ENCODE measurements around the gene WDR45B. TPM values are rescaled to one million over a fixed set of nuclear protein-coding genes. Genes with fewer than 3 reads are reported as not detected.
A peak's percentile ranks its signal among the peaks of the same experiment; 100 is the strongest.

Gene WDR45B
- total RNA-seq, 2 experiments from 2014 or later: 61.7 to 81.9 TPM

DNA sequence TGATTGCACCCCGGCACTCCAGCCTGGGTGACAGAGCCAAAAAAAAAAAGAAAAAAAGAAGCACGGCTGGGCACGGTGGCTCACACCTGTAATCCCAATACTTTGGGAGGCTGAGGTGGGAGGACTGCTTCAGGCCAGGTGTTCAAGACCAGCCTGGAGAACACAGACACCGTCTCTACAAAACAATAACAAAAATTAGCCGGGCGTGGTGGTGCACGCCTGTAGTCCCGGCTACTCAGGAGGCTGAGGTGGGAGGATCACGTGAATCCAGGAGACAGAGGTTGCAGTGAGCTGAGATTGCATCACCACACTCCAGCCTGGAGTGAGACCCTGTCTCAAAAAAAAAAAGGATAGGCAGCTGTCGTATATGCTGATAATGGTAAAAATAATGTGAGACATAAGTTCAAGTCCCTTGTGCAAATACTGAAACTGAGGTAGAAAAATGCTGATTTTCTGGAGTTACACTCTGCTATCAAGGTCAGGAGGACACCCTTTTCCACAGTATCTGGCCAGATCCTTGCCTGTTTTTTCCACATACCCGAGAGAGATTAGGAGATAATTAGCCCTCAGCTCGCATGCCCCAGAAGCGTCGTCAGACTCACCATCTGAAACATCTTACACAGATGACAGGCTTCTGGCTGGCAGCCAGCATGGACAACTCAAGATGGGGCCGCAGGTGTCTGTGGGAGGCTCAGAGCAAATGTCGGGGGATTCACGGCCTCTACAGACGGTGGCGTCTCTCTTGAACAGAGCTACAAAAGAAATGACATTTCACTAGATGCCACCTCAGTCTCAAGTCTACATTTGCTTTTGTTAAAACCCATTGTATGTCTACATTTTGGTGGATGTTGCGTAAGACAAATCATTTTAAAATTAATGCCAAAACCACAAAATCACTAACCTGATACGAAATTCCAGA, 36.8 kb downstream of the WDR45B start:
- intact Hi-C loops (cut with micrococcal nuclease; ENCODE audit: unreplicated experiment): no loop called here
- DNase-seq (ENCODE audit: low spot score): peak; percentile 32
- no peak for TF ChIP-seq EZH2phosphoT487 (IDR thresholded peaks at IDR 0.05; ENCODE audit: borderline replicate concordance, low read depth, low read length)
- TF ChIP-seq, protein P1, sequence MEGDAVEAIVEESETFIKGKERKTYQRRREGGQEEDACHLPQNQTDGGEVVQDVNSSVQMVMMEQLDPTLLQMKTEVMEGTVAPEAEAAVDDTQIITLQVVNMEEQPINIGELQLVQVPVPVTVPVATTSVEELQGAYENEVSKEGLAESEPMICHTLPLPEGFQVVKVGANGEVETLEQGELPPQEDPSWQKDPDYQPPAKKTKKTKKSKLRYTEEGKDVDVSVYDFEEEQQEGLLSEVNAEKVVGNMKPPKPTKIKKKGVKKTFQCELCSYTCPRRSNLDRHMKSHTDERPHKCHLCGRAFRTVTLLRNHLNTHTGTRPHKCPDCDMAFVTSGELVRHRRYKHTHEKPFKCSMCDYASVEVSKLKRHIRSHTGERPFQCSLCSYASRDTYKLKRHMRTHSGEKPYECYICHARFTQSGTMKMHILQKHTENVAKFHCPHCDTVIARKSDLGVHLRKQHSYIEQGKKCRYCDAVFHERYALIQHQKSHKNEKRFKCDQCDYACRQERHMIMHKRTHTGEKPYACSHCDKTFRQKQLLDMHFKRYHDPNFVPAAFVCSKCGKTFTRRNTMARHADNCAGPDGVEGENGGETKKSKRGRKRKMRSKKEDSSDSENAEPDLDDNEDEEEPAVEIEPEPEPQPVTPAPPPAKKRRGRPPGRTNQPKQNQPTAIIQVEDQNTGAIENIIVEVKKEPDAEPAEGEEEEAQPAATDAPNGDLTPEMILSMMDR (conservative IDR thresholded peaks at IDR 0.05; ENCODE audit: low read length): no peak
- Histone ChIP-seq H3K79me2 (ENCODE audit: insufficient read depth, low read depth, low read length) (no peaks in the 10 kb centered on the region), H3K27ac (ENCODE audit: low read depth, low read length, poor library complexity, severe bottlenecking) (no peak overlapping the region), H3K4me3 (ENCODE audit: low read depth, low read length, poor library complexity, severe bottlenecking) (no peak overlapping the region), H3K9me2 (ENCODE audit: insufficient read depth, low read length) (no peaks in the 10 kb centered on the region), H3K4me1 (ENCODE audit: insufficient read depth, low read length, poor library complexity, severe bottlenecking) (no peaks in the 10 kb centered on the region), H3K4me2 (ENCODE audit: low read length) (no peak overlapping the region), H4K20me1 (ENCODE audit: insufficient read depth, low read length) (no peaks in the 10 kb centered on the region), H2AFZ (ENCODE audit: low read length) (no peak overlapping the region), H3K9me3 (ENCODE audit: low read length) (no peaks in the 10 kb centered on the region), H3K36me3 (ENCODE audit: insufficient read depth, low read length) (peaks cover 86% of the 10 kb centered on the region)
- ChIA-PET CTCF (ENCODE audit: unreplicated experiment) (interaction anchor here (0.6 kb wide), 1 partner anchor 342 kb away, joined by 3 read pairs; no protein-coding TSS in a partner anchor), POLR2A (interaction anchor here (0.6 to 0.7 kb wide), 3 partner anchors 38 to 306 kb away, joined by 3 to 4 read pairs (median 4); no protein-coding TSS in a partner anchor)
- BruUV-seq (replicated peaks): no TSS peak

- no peaks in the 10 kb centered on the region for H3K4me1 ChIP-seq (ENCODE audit: insufficient read depth, low read length, poor library complexity, severe bottlenecking)
- no peak overlapping the region for H3K4me2 ChIP-seq (ENCODE audit: low read length)
- ChIA-PET POLR2A (interaction anchor here (0.6 kb wide), 1 partner anchor 10 kb away, joined by 3 read pairs; no protein-coding TSS in a partner anchor), CTCF (ENCODE audit: unreplicated experiment) (no interaction called here)
- TSS peak; percentile 25 for BruUV-seq (replicated peaks)
- no peak overlapping the region for H2AFZ ChIP-seq (ENCODE audit: low read length)
- no peaks in the 10 kb centered on the region for H3K79me2 ChIP-seq (ENCODE audit: insufficient read depth, low read depth, low read length)
- TF ChIP-seq, protein P1 (conservative IDR thresholded peaks at IDR 0.05; ENCODE audit: low read length): no peak
- TF ChIP-seq EZH2phosphoT487 (IDR thresholded peaks at IDR 0.05; ENCODE audit: borderline replicate concordance, low read depth, low read length): no peak
- H3K9me3 ChIP-seq (ENCODE audit: low read length): no peaks in the 10 kb centered on the region
- intact Hi-C loops (cut with micrococcal nuclease; ENCODE audit: unreplicated experiment): no loop called here
- DNase-seq (ENCODE audit: low spot score): no peak
- no peaks in the 10 kb centered on the region for H3K9me2 ChIP-seq (ENCODE audit: insufficient read depth, low read length)
- no peaks in the 10 kb centered on the region for H4K20me1 ChIP-seq (ENCODE audit: insufficient read depth, low read length)
- no peak overlapping the region for H3K4me3 ChIP-seq (ENCODE audit: low read depth, low read length, poor library complexity, severe bottlenecking)
- H3K27ac ChIP-seq (ENCODE audit: low read depth, low read length, poor library complexity, severe bottlenecking): no peak overlapping the region
- H3K36me3 ChIP-seq (ENCODE audit: insufficient read depth, low read length): peaks cover 86% of the 10 kb centered on the region
Observed at GRCh38 chr17:82609655-82610054, 38.6 kb downstream of the WDR45B start.

- Histone ChIP-seq H3K4me2 (ENCODE audit: low read length) (no peak overlapping the region), H4K20me1 (ENCODE audit: insufficient read depth, low read length) (no peaks in the 10 kb centered on the region), H3K4me3 (ENCODE audit: low read depth, low read length, poor library complexity, severe bottlenecking) (no peak overlapping the region), H2AFZ (ENCODE audit: low read length) (no peak overlapping the region), H3K9me2 (ENCODE audit: insufficient read depth, low read length) (no peaks in the 10 kb centered on the region), H3K36me3 (ENCODE audit: insufficient read depth, low read length) (peaks cover 86% of the 10 kb centered on the region), H3K4me1 (ENCODE audit: insufficient read depth, low read length, poor library complexity, severe bottlenecking) (no peaks in the 10 kb centered on the region), H3K79me2 (ENCODE audit: insufficient read depth, low read depth, low read length) (no peaks in the 10 kb centered on the region), H3K9me3 (ENCODE audit: low read length) (no peaks in the 10 kb centered on the region), H3K27ac (ENCODE audit: low read depth, low read length, poor library complexity, severe bottlenecking) (no peak overlapping the region)
- no peak for DNase-seq (ENCODE audit: low spot score)
- ChIA-PET POLR2A (no interaction called here), CTCF (ENCODE audit: unreplicated experiment) (no interaction called here)
- TF ChIP-seq EZH2phosphoT487 (IDR thresholded peaks at IDR 0.05; ENCODE audit: borderline replicate concordance, low read depth, low read length): no peak
- TF ChIP-seq, protein P1 (conservative IDR thresholded peaks at IDR 0.05; ENCODE audit: low read length): no peak
- no TSS peak for BruUV-seq (replicated peaks)
- intact Hi-C loops (cut with micrococcal nuclease; ENCODE audit: unreplicated experiment): no loop called here
Observed at GRCh38 chr17:82608816-82609215, 39.4 kb downstream of the WDR45B start.
